Measurements from ENCODE around the gene SAE1.

GRCh38 chr19:47081095-47081494, 49.5 kb upstream of the SAE1 start:
- no peak for TF ChIP-seq CTCF (IDR thresholded peaks at IDR 0.05)
- no peak for TF ChIP-seq POLR2A (IDR thresholded peaks at IDR 0.05)
- no peak for TF ChIP-seq EP300 (IDR thresholded peaks at IDR 0.05)
